GF-D8 (cell line): ENCODE results near the gene OTOL1.
"Not testable (repeated sequence)": the region's sequence is repeated elsewhere in the genome, so short reads cannot be mapped to it uniquely, and the experiment has no call there.

Source experiments
- DNase-seq: peaks from one replicate; lab custom pipeline; 2025; lab: John Stamatoyannopoulos, UW

Gene OTOL1

DNA sequence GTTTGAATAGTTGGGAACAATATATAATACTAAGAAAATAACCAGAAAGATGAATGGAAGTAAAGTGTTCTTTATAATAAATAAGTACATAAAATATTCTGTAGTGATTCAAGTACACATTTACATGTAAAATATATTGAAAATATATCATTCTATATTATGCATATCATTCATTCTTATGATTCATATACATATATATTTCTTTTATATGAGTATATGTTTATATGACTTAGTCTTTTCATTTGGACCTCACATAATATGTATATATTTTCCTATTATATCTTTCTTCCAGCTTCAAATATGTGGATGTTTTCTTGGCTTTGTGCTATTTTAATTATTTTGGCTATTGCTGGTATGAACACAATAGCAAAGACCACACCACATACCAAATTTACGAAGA is at the start of gene OTOL1:
TSS of gene OTOL1 (plus strand) at position 301 of the 400 bp plus-strand sequence. CDS start at position 301, 0 bp downstream.
- DNase-seq, result no peak

DNA sequence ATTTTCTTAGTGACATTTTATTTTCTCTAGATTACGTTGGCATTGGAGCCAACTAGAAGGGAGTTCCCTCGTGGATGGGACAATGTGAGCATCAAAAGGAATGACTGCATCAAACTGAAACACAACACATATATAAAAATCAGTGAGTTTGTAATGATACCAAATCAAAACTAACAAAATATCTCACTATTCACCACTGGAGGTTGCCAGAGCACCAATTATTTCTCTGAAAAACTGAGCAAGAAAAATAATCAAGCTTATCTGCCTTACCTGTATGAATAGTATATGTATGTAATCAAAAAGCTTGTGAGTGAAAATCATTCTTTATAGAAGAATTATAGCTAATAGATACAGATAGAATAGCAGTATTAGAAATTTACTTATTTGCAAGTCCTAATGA is 46.8 kb upstream of the OTOL1 start:
- no peak for DNase-seq

DNA sequence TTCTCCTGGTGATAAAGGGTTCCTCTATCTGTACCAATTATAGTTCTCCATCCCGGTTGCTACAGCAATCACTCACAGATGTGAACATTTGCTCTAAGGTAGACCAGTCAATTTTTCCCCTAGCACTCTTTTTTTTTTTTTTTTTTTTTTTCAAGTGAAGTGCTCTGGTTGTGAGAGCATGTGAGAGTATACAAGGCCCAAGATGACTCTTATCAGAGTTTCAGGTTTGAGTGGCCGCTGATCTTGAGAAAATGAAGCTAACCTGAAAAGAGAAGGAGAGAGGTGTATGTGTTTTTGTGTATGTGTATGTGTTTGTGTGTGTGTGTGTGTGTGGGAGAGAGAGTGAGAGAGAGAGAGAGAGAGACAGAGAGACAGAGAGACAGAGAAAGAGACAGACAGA is 44.4 kb upstream of the OTOL1 start:
- no peak for DNase-seq

DNA sequence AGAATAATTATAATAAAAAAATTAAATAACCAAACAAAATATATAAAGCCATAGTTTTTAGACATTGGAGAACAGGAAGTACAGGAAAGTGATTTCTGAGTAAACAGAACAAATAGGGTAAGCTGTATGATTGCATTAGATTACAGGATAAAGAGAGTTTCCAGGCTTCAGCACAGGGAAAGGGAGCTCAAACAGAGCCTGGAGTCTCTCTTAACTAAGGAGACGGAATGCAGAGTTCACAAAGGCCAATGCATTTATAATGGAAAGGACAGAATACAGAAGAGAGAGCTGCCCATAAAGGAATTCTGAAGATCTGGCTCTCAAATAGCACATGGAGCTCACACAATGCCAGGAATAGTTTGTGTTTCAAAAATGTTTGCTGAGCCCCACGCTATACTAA is 42.0 kb upstream of the OTOL1 start:
- no peak for DNase-seq

DNA sequence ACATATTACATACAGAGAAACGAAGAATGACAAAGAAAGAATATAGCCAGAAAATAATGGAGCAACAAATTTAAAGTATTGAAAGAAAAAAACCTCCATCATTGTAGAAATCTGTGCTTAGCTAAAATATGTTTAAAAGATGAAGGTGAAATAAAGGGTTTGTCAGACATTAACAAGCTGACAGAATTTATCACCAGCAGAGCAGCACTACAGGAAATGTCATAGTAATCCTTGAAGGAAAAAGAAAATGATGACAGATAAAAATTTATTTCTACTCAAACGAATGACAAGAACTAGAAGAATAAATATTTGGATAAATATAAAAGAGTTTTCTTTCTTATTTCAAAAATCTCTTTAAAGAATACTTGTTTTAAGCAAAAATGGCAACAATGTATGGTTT is 40.6 kb upstream of the OTOL1 start:
- DNase-seq, result no peak

DNA sequence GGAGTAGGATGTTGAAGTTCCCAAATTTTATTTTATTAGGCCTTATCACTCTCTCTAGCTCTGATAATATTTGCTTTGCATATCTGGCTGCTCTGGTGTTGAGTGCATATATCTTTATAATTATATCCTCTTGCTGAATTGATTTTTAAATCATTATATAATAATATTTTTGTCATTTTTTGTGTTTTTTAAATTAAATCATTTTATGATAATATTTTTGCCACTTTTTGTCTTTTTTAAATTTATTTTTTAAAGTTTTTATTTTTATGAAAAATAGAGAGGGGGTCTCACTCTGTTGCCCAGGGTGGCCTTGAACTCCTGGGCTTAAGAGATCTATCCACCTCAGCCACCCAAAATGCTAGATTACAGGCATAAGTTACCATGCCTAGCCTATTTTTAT is 34.5 kb upstream of the OTOL1 start:
- no peak for DNase-seq

DNA sequence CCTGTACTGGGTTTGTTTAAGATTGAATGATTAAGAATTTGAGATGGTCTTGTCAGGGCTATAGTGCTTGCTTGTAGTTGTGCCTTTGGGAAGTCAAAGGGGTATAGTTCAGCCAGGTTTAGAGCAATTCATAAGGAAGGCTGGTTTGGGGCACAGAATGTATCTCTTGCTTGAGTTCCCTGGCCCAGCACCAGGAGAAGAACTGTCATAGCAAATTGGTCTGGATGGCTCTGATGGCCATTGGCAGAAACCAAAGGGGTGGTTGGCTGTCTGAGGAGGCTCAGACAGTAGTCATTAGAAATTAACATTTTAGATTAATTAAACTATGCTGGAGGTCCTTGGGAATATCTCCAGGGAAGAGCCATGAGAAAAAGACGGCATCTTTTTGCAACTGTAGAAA is 25.4 kb upstream of the OTOL1 start:
- no peak for DNase-seq

DNA sequence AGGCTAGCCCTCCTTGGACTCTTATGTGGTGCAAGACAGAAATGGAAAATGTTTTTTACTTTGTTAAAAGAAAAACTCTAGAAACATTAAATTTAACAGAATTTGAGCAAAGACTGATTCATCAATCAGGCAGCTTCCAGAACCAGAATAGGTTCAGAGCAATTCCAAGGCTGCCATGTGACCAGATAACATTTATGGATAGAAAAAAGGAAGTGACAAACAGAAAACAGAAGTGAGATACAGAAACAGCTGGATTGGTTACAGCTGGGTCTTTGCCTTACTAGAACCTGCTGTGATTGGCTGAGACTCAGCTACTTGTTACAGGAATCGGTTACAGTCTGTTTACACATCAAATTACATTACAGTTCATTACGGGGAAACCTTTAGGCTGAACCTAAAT is 22.5 kb upstream of the OTOL1 start:
- DNase-seq, result no peak

DNA sequence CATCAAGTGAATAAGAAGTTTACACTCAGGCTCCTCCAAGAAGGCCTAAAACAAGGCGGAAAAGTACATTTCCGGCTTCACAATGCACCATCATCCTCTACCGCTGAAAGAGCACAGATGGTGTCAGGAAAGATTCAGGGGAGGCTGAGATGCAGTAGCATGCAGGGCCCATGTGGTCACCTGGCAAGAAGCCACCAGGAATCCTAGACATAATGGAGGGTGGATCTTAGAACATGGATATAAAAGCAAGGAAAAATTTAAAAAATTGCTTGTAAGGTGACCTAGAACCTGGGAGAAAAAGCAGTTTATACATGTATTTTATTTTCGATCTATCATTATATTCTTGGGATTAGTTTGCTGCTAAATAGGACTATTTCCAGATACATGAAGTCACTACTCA is 21.9 kb upstream of the OTOL1 start:
- no peak for DNase-seq

DNA sequence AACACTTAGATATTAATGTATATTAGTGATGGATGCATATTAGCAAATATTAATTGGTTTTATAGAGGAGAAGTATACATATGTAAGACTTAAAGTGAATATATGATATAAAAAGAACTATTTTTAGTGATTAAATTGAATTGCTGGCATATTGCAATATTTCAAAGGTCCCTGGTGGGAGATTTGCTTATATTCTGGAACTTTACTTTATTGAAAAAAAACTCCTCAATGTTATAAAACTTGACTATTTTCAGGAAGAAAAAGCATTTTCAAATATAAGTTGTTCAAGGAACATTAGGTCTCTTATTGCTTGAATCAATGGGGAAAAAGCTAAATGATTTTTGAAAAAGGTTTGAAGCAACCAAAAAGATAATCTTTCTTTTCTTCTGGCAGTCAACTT is 21.4 kb upstream of the OTOL1 start:
- DNase-seq, result no peak

DNA sequence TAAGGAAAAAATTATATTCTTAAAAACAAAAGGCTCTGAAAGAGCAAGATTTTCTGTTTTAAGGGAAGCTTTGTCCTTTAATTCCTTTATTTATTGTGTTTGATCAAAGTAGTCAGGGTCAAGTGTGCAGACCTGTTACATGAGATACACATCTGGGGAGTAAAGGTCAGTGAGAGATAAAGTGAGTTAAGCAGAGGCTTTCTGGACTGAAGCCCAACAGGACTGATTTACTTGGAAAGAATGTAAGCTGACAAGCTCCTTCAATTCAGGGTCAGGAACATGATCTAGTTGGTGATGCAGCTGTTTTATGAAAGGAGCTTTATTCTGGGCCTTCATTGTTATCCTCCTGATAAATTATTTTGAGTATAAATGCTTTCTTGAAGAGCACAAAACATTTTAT is 20.7 kb upstream of the OTOL1 start:
- no peak for DNase-seq

DNA sequence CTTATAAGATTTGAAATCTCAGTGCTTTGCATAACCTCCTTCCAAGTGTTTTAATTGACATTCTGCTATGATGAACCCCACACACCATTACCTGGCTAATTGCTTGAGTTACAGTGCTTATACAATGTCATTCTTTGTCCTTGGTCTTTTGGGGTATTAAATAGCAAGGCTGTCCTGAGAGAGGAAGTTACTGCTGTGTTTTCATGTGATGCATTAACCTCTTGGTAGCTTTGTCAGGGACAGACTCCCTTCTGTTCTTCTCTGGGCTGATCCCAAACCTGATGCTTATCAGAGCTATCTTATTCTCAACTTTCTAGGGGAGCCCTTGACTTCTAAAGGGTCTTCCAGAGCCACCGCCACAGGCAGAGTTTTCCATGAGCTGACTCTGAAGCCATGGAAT is 12.4 kb upstream of the OTOL1 start:
- DNase-seq, result no peak

DNA sequence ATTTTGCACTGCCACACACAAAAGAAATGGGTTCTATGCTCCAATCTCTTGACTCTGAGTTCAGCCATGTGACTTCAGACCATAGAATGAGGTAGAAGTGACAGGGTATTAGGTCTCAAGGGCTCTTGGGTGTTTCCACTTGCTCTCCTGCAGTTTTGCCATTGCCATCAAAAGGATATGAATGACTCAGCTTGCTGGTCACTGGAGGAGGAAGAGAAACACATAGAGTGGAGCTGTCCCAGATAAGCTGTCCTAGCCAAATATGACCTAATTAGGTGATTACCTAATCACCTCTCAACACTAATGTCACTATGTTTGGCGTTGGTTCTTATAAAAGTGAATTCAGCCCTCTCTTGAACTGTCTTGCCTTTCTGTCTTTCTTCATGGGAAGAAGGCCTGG is 8.3 kb upstream of the OTOL1 start:
- not testable (repeated sequence) for DNase-seq

DNA sequence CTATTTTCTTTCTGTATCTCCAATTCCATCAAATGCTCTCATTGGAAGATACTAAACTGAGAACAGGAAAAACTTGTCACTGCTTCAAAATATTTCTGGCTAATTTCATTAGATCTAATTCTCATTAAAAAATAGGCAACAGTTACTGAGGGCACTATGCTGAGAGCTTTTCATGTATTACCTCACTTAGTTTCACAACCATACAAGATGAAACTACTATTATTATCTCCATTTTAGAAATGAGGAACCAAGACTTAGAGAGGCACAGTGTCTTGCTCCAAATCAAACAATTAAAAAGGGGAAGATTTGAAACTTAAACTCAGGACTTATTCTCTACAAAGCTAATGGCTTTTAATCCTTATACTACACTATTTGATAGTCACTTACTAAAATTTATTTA is 7.2 kb upstream of the OTOL1 start:
- DNase-seq, result no peak

DNA sequence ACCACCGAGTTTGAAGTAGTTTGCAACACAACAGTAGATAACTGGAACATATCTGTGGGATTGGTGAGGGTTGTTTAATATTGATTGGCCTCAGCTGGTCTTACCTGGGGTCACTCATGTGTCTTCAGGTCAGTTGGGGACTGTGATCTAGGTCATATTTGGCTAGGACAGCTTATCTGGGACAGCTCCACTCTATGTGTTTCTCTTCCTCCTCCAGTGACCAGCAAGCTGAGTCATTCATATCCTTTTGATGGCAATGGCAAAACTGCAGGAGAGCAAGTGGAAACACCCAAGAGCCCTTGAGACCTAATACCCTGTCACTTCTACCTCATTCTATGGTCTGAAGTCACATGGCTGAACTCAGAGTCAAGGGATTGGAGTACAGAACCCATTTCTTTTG is 5.8 kb upstream of the OTOL1 start:
- DNase-seq, result not testable (repeated sequence)

DNA sequence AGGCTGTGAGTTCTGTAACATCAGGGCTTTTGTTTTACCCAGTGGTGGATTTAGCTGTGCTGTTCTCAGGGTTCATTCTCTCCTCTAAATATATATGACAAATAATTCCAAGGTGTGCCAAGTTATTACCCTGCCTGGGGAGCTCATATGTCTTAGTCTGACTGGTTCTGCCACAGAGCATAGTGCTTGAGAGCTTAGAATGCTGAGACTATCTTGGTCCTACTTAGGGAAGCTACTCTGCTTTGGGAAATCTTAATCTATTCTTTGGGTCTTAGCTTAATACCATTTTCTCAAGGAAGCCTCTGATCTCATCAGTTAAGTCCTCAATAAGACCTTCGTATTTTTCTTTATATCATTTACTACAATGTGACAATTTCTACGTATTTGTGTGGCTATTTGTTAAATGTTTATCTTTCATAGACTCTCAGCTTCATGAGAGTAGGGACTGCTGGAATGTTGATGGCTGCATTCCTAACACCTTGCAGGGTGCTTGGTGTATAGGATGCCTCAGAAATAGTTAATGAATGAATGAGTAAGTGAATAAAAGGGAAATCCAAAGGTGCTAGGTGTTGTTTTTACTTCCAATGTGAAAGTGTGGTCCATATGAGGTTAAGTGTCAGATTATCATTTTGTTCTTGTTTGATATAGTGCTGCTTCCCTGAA is 1.8 kb downstream of the OTOL1 start:
- DNase-seq, result no peak

DNA sequence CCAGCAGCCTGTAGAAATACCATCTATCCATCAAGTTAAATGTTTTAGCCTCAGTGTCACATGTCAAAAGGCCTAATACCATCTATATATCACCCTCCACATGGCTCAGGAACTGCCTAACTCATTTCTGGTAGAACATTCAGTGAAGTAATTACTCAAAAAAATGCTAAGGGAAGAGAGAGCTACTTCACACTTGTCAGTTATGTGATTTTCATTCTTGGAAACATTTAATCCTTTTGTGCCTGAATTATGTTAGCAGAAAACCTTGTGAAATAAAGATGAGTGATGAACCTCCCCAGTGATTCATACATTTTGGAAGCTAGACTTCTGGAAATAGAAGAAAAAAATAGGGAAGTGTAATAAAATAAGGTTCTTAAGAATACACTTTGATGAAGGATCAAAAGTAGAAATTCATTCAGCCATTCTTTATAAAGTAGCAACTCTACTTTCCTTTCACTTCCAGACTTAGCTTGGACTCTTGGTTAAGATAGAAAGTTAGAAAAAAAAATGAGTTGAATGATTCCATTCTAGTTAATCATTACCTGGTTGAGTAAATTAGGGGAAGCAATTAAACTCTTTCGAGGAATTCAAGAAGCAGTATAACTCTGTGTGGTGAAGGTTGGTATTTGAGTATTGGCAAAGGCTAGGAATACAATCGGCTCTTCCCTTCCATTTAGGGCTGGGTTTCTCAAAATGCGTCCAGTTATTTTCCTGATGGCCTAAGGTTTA is 3.6 kb downstream of the OTOL1 start:
- DNase-seq, result no peak

DNA sequence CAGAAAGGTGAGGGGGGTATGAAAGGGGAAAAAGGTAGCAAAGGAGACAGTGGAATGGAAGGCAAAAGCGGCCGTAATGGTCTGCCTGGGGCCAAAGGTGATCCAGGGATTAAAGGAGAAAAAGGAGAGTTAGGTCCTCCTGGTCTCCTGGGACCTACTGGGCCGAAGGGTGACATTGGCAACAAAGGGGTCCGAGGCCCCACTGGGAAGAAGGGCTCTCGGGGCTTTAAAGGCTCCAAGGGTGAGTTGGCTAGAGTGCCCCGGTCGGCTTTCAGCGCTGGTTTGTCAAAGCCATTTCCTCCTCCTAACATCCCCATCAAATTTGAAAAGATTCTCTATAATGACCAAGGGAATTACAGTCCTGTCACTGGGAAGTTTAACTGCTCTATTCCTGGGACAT is 6.7 kb downstream of the OTOL1 start:
- no peak for DNase-seq

DNA sequence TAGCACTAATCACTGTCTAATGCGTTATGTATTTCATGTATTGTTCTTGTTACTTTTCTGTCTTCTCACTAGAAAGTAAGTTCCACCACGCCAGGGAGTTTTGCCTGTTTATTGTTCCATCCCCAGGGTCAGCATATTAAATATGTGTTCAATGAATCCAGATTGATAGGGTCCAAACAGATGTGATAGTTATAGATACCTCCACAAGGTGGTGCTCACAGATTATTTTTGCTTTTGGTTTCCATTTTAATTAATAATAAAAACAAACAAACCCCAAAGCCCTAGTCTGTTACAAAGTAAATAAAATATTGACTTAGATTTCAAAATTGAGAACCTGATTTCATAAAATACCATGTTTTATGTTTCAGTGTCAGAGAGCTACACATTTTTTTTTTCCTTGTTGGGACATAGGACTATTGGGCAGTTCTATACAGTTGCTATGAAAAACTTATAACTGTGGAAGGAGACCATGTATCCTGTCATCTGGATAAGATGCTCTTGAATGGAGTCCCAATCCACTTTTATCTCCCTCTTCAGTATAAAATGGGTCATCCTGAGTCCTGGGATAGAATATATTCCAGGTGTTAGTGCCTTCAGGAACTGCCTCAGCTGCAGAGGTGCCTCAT is 12.4 kb downstream of the OTOL1 start:
- no peak for DNase-seq

DNA sequence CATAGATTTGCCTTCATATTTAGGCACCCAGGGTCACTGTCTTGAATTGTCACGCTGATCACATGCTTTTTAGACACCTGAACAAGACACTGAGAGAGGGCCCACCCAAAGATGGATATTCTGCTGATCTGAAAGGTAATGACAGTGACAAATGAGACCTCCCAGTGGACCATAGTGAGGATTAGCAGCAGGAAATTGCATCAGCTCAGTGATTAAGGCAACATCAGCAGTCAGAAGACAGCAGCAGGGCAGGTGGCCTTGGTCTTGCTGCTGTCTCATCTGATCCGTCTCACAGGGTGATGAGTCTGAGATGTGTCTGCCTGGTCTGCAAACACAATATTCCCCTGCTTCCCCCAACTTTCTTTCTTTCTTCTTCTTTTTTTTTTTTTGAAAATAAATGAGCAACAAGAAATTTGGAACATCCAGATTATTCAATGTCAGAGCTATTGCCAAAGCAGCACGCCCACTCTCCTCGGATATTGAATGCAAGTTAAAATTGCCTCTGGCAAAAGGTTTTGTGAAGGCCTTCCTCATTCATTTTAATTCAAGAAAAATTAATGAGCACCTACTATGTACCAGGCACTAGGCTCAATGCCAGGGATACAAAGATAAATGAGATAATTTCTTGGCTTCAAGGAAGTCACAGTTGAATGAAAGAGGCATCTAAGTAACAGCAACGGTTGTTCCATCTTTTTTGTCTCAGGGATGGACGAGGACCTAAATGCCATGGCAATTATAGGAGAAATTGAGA is 14.1 kb downstream of the OTOL1 start:
- no peak for DNase-seq

DNA sequence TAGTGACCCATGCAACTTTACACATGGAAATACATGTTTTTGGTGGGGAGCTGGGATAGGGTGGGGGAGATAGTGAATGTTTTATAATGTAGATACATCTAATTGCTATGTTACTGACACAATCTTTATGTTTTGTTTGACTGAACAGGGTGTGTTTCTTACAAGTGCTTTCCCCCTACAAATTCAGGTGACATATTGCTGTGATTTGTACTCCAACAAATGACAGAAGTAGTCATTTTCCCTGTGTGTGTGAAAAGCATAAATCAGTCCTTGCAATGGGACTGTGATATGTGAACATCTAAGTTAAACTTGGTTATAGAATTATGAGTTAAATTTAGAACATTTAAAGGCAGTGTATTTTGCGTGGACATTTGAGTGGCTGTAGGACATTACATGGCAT is 27.3 kb downstream of the OTOL1 start:
- DNase-seq, result no peak

DNA sequence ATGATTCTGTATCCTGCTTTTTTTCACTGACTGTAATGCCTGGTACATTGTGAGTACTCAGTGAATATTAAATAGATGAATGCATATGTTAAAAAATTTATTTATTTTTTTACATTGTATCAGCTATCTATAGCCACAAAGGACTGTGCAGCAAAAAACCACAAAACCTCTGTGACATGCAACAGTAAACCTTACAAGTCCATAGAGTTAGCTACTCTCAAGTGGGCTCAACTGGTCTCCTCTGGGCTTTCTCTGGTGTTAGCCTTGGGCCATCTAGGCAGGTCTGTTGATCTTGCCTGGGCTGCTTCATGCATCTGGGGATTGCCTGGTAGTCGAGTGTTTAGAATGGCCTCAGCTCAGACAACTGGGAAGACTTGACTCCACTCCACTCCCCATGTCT is 35.3 kb downstream of the OTOL1 start:
- DNase-seq, result no peak

DNA sequence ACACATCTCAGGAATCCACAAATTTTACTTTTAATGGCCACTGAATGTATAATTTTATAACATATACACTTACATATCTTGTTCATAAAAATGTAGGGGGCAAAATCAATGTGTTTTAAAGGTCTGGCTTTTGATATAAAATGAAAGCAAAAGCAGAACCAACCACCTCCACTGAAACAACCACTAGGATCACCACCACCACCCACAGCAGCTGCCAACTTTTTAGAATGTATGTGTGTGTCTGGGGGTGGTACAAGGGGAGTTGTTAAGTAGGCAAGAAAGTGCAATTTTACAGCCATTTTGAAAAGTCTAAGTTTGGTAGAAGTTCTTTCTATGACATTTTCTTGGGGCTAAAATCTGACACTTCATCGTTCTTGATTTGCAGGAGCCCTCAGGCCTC is 44.0 kb downstream of the OTOL1 start:
- DNase-seq, result no peak
